IPS-20b (cell line): ENCODE results near the gene EPN3.

Experiments used
- H3K27ac ChIP-seq: one replicate; pipeline ENCODE4 v1.5.1; 2013; ENCODE audit warnings: low read length
- H3K27me3 ChIP-seq: 2 replicates; pipeline ENCODE4 v1.6.1; 2013; ENCODE audit warnings: mild to moderate bottlenecking, low read length, inconsistent platforms; ENCODE audit not compliant: insufficient read depth
- H3K36me3 ChIP-seq: 2 replicates; pipeline ENCODE4 v1.6.1; 2013; ENCODE audit warnings: low read depth, mild to moderate bottlenecking, inconsistent platforms, low read length, moderate library complexity; ENCODE audit not compliant: insufficient read depth
- H3K4me1 ChIP-seq: 2 replicates; pipeline ENCODE4 v1.6.1; 2013; ENCODE audit warnings: mild to moderate bottlenecking, control low read depth, inconsistent platforms, low read length, moderate library complexity; ENCODE audit not compliant: insufficient read depth
- H3K4me3 ChIP-seq: 2 replicates; pipeline ENCODE4 v1.5.1; 2013; ENCODE audit warnings: mild to moderate bottlenecking, low read length, inconsistent platforms
- H3K9ac ChIP-seq: 2 replicates; pipeline ENCODE4 v1.6.1; 2013; ENCODE audit warnings: low read depth, mild to moderate bottlenecking, inconsistent platforms, low read length, moderate library complexity
- H3K9me3 ChIP-seq: 2 replicates; pipeline ENCODE4 v1.6.1; 2013; ENCODE audit warnings: mild to moderate bottlenecking, low read depth, low read length, inconsistent platforms; ENCODE audit not compliant: insufficient read depth

Gene EPN3

GRCh38 chr17:50532452-50533024, at the start of gene EPN3:
TSS of gene EPN3 (plus strand) at chr17:50532735. CDS start at chr17:50536557, 3,822 bp downstream.
- H3K27me3 ChIP-seq, result peaks cover 45% of the 10 kb centered on the region
- peak within 1 kb of the TSS; percentile 81 for H3K4me3 ChIP-seq

GRCh38 chr17:50483266-50483665, 49.3 kb upstream of the EPN3 start:
- no peak overlapping the region for H3K4me3 ChIP-seq
- no peak overlapping the region for H3K27ac ChIP-seq
- no peaks in the 10 kb centered on the region; the same call in 1 of the 2 replicates for H3K4me1 ChIP-seq
- H3K9me3 ChIP-seq, result no peaks in the 10 kb centered on the region
- no peaks in the 10 kb centered on the region; the same call in 1 of the 2 replicates for H3K27me3 ChIP-seq
- H3K9ac ChIP-seq, result no peak overlapping the region
- H3K36me3 ChIP-seq, result peaks cover 37% of the 10 kb centered on the region

More at GRCh38 chr17:50532452-50533024, at the start of gene EPN3:
- Histone ChIP-seq H3K27ac (no peak within 1 kb of the TSS), H3K9ac (no peak within 1 kb of the TSS; the same call in 1 of the 2 replicates), H3K4me1 (peaks cover 10% of the 10 kb centered on the region; the same call in 1 of the 2 replicates), H3K36me3 (no peaks in the 10 kb centered on the region), H3K9me3 (no peaks in the 10 kb centered on the region)

GRCh38 chr17:50484386-50485155, 48.0 kb upstream of the EPN3 start:
- no peaks in the 10 kb centered on the region for H3K9me3 ChIP-seq
- H3K9ac ChIP-seq, result no peak overlapping the region
- no peak overlapping the region for H3K4me3 ChIP-seq
- H3K36me3 ChIP-seq, result peaks cover 37% of the 10 kb centered on the region
- H3K27ac ChIP-seq, result no peak overlapping the region
- H3K27me3 ChIP-seq, result no peaks in the 10 kb centered on the region
- no peaks in the 10 kb centered on the region; the same call in 1 of the 2 replicates for H3K4me1 ChIP-seq

- Histone ChIP-seq H3K4me3 (no peak overlapping the region), H3K27me3 (no peaks in the 10 kb centered on the region), H3K27ac (no peak overlapping the region), H3K9ac (no peak overlapping the region; the same call in 1 of the 2 replicates), H3K4me1 (no peaks in the 10 kb centered on the region; the same call in 1 of the 2 replicates), H3K36me3 (peaks cover 29% of the 10 kb centered on the region), H3K9me3 (no peaks in the 10 kb centered on the region)
These were observed 45.1 kb upstream of the EPN3 start for GRCh38 chr17:50487213-50488096.

- no peaks in the 10 kb centered on the region; the same call in 1 of the 2 replicates for H3K4me1 ChIP-seq
- peaks cover 22% of the 10 kb centered on the region for H3K36me3 ChIP-seq
- no peak overlapping the region for H3K9ac ChIP-seq
- H3K27me3 ChIP-seq, result no peaks in the 10 kb centered on the region
- H3K4me3 ChIP-seq, result no peak overlapping the region
- H3K9me3 ChIP-seq, result no peaks in the 10 kb centered on the region
- H3K27ac ChIP-seq, result no peak overlapping the region
These were observed 43.7 kb upstream of the EPN3 start for GRCh38 chr17:50488880-50489279.

GRCh38 chr17:50491505-50491904, 41.0 kb upstream of the EPN3 start:
- Histone ChIP-seq H3K36me3 (no peaks in the 10 kb centered on the region), H3K9me3 (no peaks in the 10 kb centered on the region), H3K27me3 (no peaks in the 10 kb centered on the region), H3K4me3 (no peak overlapping the region), H3K27ac (no peak overlapping the region), H3K9ac (no peak overlapping the region), H3K4me1 (no peaks in the 10 kb centered on the region; the same call in 1 of the 2 replicates)

- Histone ChIP-seq H3K9ac (no peak overlapping the region), H3K36me3 (no peaks in the 10 kb centered on the region), H3K4me1 (no peaks in the 10 kb centered on the region; the same call in 1 of the 2 replicates), H3K27ac (no peak overlapping the region), H3K4me3 (no peak overlapping the region), H3K27me3 (no peaks in the 10 kb centered on the region), H3K9me3 (no peaks in the 10 kb centered on the region)
These were observed 40.3 kb upstream of the EPN3 start for GRCh38 chr17:50492214-50492613.

- no peaks in the 10 kb centered on the region for H3K27me3 ChIP-seq
- H3K36me3 ChIP-seq, result no peaks in the 10 kb centered on the region
- no peaks in the 10 kb centered on the region for H3K9me3 ChIP-seq
- H3K9ac ChIP-seq, result no peak overlapping the region
- H3K4me1 ChIP-seq, result no peaks in the 10 kb centered on the region; the same call in 1 of the 2 replicates
- no peak overlapping the region for H3K27ac ChIP-seq
- H3K4me3 ChIP-seq, result no peak overlapping the region
These were observed 38.8 kb upstream of the EPN3 start for GRCh38 chr17:50493744-50494143.

GRCh38 chr17:50495217-50495823, 37.2 kb upstream of the EPN3 start:
- no peaks in the 10 kb centered on the region for H3K9me3 ChIP-seq
- H3K36me3 ChIP-seq, result no peaks in the 10 kb centered on the region
- no peak overlapping the region for H3K4me3 ChIP-seq
- H3K27ac ChIP-seq, result no peak overlapping the region
- no peak overlapping the region for H3K9ac ChIP-seq
- no peaks in the 10 kb centered on the region for H3K4me1 ChIP-seq
- H3K27me3 ChIP-seq, result no peaks in the 10 kb centered on the region

- Histone ChIP-seq H3K4me3 (no peak overlapping the region), H3K27me3 (no peaks in the 10 kb centered on the region), H3K27ac (no peak overlapping the region), H3K36me3 (no peaks in the 10 kb centered on the region), H3K9me3 (no peaks in the 10 kb centered on the region), H3K4me1 (no peaks in the 10 kb centered on the region), H3K9ac (no peak overlapping the region)
These were observed 36.6 kb upstream of the EPN3 start for GRCh38 chr17:50495918-50496317.
